GM12864 (cell line): ENCODE measurements around the gene PDCD6IP.

ENCODE experiments used
- DNase-seq: peaks from one replicate; pipeline ENCODE4 v3.0.0-alpha.2; 2011; ENCODE audit warnings: low read depth
- H3K4me3 ChIP-seq: 2 replicates; pipeline ENCODE4 v1.5.1; 2011; ENCODE audit warnings: mild to moderate bottlenecking, low read depth, low read length, control low read depth
- TF ChIP-seq, protein P1 (sequence below): IDR thresholded peaks from 2 replicates; pipeline ENCODE4 v1.5.1; 2011; ENCODE audit warnings: low read depth, mild to moderate bottlenecking, moderate library complexity, low read length, control low read depth, inconsistent platforms; ENCODE audit errors: missing control alignments

Gene PDCD6IP

DNA sequence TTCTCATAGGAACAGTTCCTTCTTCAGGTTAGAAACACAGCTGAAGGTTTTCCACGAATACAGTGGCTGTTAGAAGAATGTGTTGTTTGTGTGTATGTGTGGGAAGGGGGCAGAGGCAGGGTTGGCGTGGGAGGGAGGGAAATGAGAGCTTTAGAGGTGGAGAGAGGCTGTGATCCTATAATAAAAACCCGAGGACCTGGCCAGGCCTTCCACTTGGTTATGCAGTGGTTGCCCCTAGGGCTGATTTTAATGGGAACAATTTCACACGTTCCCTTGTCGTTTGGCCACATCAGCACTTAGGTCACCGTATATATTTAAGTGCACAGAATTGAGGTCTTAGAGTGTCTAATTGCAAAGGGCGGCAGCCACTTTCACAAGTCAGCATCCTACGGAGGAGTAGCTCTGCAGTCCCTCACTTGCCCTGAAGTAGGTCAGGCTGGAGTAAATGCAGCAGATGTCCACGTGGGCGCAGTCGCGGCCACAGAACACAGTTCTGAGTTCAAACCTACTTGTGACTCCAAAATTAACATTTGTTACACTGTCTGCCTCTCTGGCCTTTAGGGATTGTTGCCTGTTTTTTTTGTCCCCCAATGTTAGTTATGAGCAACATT is 85.6 kb downstream of the PDCD6IP start:
- DNase-seq = no peak
- TF ChIP-seq, protein P1, sequence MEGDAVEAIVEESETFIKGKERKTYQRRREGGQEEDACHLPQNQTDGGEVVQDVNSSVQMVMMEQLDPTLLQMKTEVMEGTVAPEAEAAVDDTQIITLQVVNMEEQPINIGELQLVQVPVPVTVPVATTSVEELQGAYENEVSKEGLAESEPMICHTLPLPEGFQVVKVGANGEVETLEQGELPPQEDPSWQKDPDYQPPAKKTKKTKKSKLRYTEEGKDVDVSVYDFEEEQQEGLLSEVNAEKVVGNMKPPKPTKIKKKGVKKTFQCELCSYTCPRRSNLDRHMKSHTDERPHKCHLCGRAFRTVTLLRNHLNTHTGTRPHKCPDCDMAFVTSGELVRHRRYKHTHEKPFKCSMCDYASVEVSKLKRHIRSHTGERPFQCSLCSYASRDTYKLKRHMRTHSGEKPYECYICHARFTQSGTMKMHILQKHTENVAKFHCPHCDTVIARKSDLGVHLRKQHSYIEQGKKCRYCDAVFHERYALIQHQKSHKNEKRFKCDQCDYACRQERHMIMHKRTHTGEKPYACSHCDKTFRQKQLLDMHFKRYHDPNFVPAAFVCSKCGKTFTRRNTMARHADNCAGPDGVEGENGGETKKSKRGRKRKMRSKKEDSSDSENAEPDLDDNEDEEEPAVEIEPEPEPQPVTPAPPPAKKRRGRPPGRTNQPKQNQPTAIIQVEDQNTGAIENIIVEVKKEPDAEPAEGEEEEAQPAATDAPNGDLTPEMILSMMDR = no peak
- no peak overlapping the region for H3K4me3 ChIP-seq

DNA sequence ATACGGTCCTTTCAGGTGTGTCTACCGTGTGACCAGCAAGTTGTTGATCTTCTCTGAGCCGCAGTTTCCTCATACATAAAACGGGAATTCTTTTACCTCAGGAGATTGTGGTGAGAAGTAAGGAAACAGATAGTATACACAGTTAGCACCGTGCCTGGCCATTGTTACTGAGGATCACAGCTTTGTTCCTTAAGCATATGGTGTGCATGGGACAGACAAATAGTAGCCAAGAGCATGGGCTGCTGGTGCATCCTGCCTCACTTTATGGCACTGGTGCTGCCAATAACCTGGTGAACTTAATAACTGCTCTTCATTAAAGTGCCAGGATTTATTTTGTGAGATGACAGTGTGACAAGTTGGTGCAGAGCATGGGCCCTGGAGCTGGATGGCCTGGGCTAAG is 86.3 kb downstream of the PDCD6IP start:
- TF ChIP-seq, protein P1 = no peak

DNA sequence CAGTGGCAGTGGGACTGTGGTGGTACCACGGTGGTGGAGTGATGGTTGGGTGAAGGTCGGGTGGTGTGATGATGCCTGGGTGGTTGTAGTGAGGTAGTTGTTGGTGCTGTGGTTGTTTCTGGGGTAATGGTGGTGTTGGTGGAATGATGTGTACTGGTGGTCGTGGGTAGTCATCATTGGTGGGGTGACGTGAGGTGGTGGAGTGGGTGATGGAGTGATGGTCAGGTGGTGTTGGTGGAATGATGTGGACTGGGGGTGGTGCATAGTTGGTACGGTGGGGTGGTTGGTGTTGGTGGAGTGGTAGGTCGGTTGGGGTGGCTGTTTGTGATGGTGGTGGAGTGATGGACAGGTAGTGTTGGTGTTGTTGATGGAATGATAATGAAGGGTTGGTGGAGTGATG is 87.1 kb downstream of the PDCD6IP start:
- TF ChIP-seq, protein P1 = no peak
- no peak for DNase-seq
- H3K4me3 ChIP-seq = no peak overlapping the region

More for the DNA sequence above, 86.3 kb downstream of the PDCD6IP start:
- no peak for DNase-seq
- no peak overlapping the region for H3K4me3 ChIP-seq

DNA sequence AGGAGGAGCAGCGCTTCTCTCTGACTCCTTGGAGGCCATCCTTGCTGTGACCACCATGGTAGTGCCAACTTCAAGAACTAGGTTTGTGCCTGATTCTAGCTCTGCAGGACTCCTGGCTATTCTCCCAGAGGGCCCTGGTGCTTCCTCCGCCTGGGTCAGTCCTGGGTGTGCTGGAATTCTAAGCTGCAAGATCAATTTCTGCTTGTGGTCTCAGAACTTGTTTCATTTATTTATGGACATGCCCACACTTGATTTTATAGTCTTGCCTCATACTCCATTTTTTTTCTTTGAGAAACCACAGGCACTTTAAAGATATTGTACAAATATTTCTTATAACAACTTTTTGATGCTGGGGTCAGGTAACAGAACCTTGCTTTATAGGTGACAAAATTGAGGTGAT is 87.6 kb downstream of the PDCD6IP start:
- H3K4me3 ChIP-seq = no peak overlapping the region
- TF ChIP-seq, protein P1 = no peak
- DNase-seq = no peak

DNA sequence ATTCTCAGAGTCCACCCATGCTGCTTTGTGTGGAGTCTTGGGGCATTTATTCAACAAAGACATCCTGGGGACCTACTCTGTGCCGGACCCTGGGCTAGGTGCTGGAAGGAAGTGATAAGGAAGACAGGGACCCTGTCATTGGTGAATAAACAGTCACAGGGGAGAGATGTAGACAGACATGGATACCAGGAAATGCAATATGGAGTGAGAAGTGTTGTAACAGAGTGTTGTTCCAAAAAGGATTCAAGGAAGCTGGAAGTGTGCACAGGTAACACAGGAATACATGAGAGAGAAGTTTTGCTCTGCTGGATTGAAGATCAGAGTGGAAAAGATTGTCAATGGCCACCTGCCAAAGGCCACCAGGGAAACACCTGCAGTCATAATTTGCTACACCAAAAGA is 89.0 kb downstream of the PDCD6IP start:
- no peak for DNase-seq
- H3K4me3 ChIP-seq = no peak overlapping the region
- TF ChIP-seq, protein P1 = no peak

DNA sequence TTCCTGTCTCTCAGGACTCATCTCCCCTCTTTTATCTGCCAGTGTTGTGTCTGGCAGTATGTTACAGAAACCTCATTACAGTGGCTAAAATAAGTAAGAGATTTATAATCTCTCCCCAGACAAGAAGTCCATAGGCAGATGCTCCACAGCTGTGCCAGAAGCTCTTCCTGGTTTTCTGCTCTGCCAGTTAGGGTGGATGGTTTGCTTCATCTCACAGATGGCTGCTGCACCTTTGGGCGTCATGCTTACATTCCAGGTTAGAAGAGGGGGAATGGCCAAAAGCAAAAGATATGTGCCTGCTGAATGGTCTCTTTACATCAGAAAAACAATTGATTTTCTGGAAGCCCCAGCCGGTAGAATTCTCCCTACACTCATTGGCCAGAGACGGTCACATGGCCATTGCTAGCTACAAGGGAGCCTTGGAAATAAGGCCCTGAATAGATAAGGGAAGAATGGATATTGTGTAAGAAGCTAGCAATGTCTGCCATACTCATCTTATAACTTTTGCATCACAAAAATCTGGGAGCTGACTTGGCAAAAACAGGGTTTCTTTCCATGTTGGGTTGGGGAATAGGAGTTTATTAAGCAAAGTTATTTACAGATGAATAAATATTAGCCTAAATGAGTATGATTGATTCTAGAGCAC is 91.1 kb downstream of the PDCD6IP start:
- DNase-seq = no peak
- TF ChIP-seq, protein P1 = no peak
- H3K4me3 ChIP-seq = no peak overlapping the region

DNA sequence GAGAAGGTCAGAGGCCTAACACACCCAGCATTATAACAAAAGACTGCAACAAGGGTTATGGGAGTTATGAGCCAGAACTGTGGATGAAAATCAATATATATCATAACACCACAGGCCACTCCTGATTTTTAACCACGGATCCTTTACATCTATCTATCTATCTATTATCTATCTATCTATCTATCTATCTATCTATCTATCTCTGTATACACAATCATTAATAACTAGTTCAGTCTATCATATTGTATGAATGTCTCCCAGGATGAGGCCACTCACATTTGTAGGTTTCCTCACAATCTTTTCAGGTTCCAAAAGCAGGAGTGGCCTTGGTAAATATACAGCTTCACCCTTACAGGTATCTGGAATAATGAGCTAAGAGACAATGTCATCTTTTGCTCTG is 94.2 kb downstream of the PDCD6IP start:
- TF ChIP-seq, protein P1 = no peak
- DNase-seq = no peak

More for the DNA sequence above, 94.2 kb downstream of the PDCD6IP start:
- H3K4me3 ChIP-seq = no peak overlapping the region
